GM23248 (cell line): ENCODE results near the gene ONECUT2. TPM values are rescaled to one million over a fixed set of nuclear protein-coding genes. Genes with fewer than 3 reads are reported as not detected.

Experiments
- DNase-seq: peaks from one replicate; pipeline ENCODE4 v3.0.0-alpha.2; 2015
- H2AFZ ChIP-seq: fragments of 200-600 bp; sonication (generic); 2 replicates; pipeline ENCODE4 v1.6.1; 2016; ENCODE audit warnings: antibody characterized with exemption
- H3F3A ChIP-seq: fragments of 200-600 bp; sonication (generic); 2 replicates; pipeline ENCODE4 v1.6.1; 2016; ENCODE audit warnings: mild to moderate bottlenecking, antibody characterized with exemption, mixed run types; ENCODE audit not compliant: insufficient read depth
- H3K27ac ChIP-seq: fragments of 200-600 bp; sonication (generic); 2 replicates; pipeline ENCODE4 v1.5.1; 2016; ENCODE audit warnings: mild to moderate bottlenecking
- H3K27me3 ChIP-seq: fragments of 200-600 bp; sonication (generic); replicated peaks from 2 replicates; pipeline ENCODE4 v1.6.1; 2016; ENCODE audit warnings: mild to moderate bottlenecking; ENCODE audit not compliant: insufficient read depth
- H3K36me3 ChIP-seq: fragments of 200-600 bp; sonication (generic); 2 replicates; pipeline ENCODE4 v1.6.1; 2016; ENCODE audit warnings: low read depth, mild to moderate bottlenecking
- H3K4me1 ChIP-seq: fragments of 200-600 bp; sonication (generic); 2 replicates; pipeline ENCODE4 v1.6.1; 2016; ENCODE audit warnings: mild to moderate bottlenecking; ENCODE audit not compliant: insufficient read depth
- H3K4me2 ChIP-seq: fragments of 200-600 bp; sonication (generic); one replicate; pipeline ENCODE4 v1.6.1; 2016; ENCODE audit warnings: mild to moderate bottlenecking; ENCODE audit not compliant: unreplicated experiment
- H3K4me3 ChIP-seq: fragments of 200-600 bp; sonication (generic); 2 replicates; pipeline ENCODE4 v1.5.1; 2016; ENCODE audit warnings: mild to moderate bottlenecking
- H3K79me2 ChIP-seq: fragments of 200-600 bp; sonication (generic); 2 replicates; pipeline ENCODE4 v1.6.1; 2016; ENCODE audit warnings: mild to moderate bottlenecking; ENCODE audit not compliant: insufficient read depth
- H3K9ac ChIP-seq: fragments of 200-600 bp; sonication (generic); 2 replicates; pipeline ENCODE4 v1.6.1; 2016; ENCODE audit warnings: mild to moderate bottlenecking
- H3K9me2 ChIP-seq: fragments of 200-600 bp; sonication (generic); 2 replicates; pipeline ENCODE4 v1.6.1; 2016; ENCODE audit warnings: mixed run types, mild to moderate bottlenecking, moderate library complexity; ENCODE audit not compliant: insufficient read depth
- H3K9me3 ChIP-seq: fragments of 200-600 bp; sonication (generic); one replicate; pipeline ENCODE4 v1.6.1; 2017; ENCODE audit warnings: low read depth
- H4K20me1 ChIP-seq: fragments of 200-600 bp; sonication (generic); 2 replicates; pipeline ENCODE4 v1.6.0; 2016; ENCODE audit not compliant: insufficient read depth
- EZH2 ChIP-seq: fragments of 200-600 bp; sonication (generic); IDR thresholded peaks from 2 replicates; pipeline ENCODE4 v1.6.1; 2018; ENCODE audit warnings: antibody characterized with exemption, mild to moderate bottlenecking; ENCODE audit not compliant: insufficient read depth, poor library complexity, severe bottlenecking
- EZH2phosphoT487 ChIP-seq: fragments of 200-600 bp; sonication (generic); IDR thresholded peaks from 2 replicates; pipeline ENCODE4 v1.6.1; 2018; ENCODE audit warnings: antibody characterized with exemption, moderate library complexity, mild to moderate bottlenecking, low read depth; ENCODE audit not compliant: insufficient read depth
- WGBS, 2 experiments: methylation state at CpG; one replicate each; pipeline ENCODE4 v1.1.6; 2015 to 2017; ENCODE audit warnings: low lambda C conversion rate in 2 of 2, low coverage in 1 of 2; ENCODE audit errors: missing lambda C conversion rate in 2 of 2; 5-methylcytosine and 5-hydroxymethylcytosine counted together
- in situ Hi-C: fragments of 300-500 bp; cut with MboI; formaldehyde crosslinking; loops from 2 replicates; pipeline ENCODE4 v1.15.0; 2020
- polyA plus RNA-seq: library from polyadenylated mRNA; unstranded; fragments of >200 nt; fragmentation: Nextera tagmentation; extraction: Ambion mirVana; gene quantifications from 2 replicates; pipeline ENCODE4 v1.2.1, GENCODE V29; 2016
- total RNA-seq: library from RNA; depleted of rRNA; stranded (reverse); fragments of >200 nt; shearing (Covaris generic); gene quantifications from 2 replicates; pipeline ENCODE4 v1.2.3, GENCODE V29; 2014

Gene ONECUT2
- total and polyA plus RNA-seq, 2 experiments from 2014 or later: 0.01 TPM; not detected in 1

GRCh38 chr18:57438743-57439608 lies 3.8 kb downstream of the ONECUT2 start:
- Histone ChIP-seq H3K36me3 (no peaks in the 10 kb centered on the region), H2AFZ (no peak overlapping the region), H3K4me1 (peaks cover 6% of the 10 kb centered on the region), H4K20me1 (no peaks in the 10 kb centered on the region), H3K9me3 (no peaks in the 10 kb centered on the region), H3K27me3 (peaks cover 86% of the 10 kb centered on the region), H3K27ac (no peak overlapping the region), H3K9me2 (no peaks in the 10 kb centered on the region), H3K4me3 (peak overlapping the region; percentile 55; the same call in 1 of the 2 replicates), H3K9ac (no peak overlapping the region), H3K4me2 (peak overlapping the region; percentile 60), H3K79me2 (no peaks in the 10 kb centered on the region), H3F3A (no peaks in the 10 kb centered on the region)
- in situ Hi-C loops: loop anchor here (25.0 kb wide), 1 partner anchor 577 kb away; no protein-coding TSS in a partner anchor
- peak; percentile 81 for TF ChIP-seq EZH2
- TF ChIP-seq EZH2phosphoT487: no peak; the same call in none of the 2 replicates
- DNase-seq: no peak
- WGBS, 2 experiments: 4 to 5% methylated on average over 31 of the region's 31 CpGs

DNA sequence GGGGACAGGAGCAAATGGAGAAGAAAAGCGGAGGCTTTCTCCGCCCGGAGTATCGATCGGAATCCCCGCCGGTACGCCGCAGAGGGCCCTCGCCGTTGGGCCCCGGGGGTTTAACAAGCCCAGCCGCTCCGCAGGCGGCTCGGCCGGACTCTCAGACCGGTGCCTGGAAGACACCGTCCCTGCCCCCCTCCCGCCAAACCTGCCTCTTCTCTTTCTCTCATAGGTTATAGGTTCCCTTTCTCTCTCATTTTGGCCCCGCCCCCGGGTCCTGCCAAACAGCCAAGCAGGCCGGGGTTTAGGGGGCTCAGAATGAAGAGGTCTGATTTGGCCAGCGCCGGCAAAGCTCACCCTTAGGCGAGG lies 4.4 kb downstream of the ONECUT2 start:
- Histone ChIP-seq H3K9ac (no peak overlapping the region), H3K79me2 (no peaks in the 10 kb centered on the region), H3K4me1 (peaks cover 6% of the 10 kb centered on the region), H2AFZ (no peak overlapping the region), H3K9me3 (no peaks in the 10 kb centered on the region), H3F3A (no peaks in the 10 kb centered on the region), H3K36me3 (no peaks in the 10 kb centered on the region), H3K27ac (no peak overlapping the region), H3K9me2 (no peaks in the 10 kb centered on the region), H3K4me2 (no peak overlapping the region), H3K27me3 (peaks cover 85% of the 10 kb centered on the region), H3K4me3 (no peak overlapping the region), H4K20me1 (no peaks in the 10 kb centered on the region)
- 6 to 7% methylated on average over 23 to 26 of the region's 26 CpGs for WGBS, 2 experiments
- in situ Hi-C loops: loop anchor here (25.0 kb wide), 1 partner anchor 577 kb away; no protein-coding TSS in a partner anchor
- no peak for DNase-seq
- TF ChIP-seq EZH2phosphoT487: peak; percentile 57; the same call in 1 of the 2 replicates
- peak; percentile 1 for TF ChIP-seq EZH2

DNA sequence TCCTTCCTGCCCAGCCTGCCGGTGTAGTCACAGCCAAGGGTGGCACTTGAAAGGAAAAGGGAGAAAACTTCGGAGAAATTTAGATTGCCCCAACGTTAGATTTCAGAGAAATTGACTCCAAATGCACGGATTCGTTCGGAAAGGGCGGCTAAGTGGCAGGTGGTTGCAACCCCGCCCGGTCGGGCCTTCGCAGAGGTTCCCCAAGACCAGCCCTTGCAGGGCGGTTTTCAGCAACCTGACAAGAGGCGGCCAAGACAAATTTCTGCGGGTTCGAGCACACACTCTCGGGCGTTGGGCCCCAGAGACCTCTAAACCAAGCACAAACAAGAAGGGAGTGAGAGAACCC lies 4.8 kb downstream of the ONECUT2 start:
- WGBS, 2 experiments: 14 to 16% methylated on average over 17 of the region's 17 CpGs

DNA sequence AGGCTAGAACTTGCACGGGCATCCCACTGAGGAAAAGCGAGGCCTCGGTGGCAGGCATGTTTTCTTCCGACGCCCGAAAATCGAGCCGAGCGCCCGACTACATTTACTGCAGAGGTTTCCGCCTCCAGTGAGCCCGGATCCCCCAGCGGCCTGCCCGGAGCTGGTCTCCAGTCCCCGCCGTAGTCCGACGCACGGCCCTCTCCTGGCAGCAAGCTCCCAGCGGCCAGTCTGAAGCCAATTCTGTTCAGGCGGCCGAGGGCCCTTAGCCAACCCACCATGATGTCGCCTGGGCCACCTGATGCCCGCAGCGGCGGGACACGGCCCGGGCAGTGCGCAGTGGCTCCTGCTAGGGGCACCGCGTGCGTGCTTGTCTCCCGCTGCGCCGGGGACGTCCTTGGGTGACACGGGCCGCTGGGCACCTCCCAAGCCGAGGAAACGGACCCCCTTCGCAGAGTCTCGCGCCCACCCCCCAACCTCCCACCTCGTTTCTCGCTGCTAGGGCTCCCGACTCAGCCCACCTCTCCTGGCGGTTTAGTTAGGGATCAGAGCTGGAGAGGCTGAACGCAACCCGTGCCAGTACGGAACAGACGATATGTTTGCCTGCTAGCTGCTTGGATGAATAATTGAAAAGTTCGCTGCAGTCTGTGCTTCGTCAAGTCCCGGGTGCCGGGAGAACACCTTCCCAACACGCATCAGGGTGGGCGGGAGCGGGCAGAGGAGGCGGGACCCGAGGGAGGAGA lies 5.3 kb downstream of the ONECUT2 start:
- in situ Hi-C loops: loop anchor here (25.0 kb wide), 1 partner anchor 578 kb away; no protein-coding TSS in a partner anchor
- H3K4me2 ChIP-seq: no peak overlapping the region
- no peak for DNase-seq

More for the DNA sequence above, 4.8 kb downstream of the ONECUT2 start:
- no peak overlapping the region for H3K4me3 ChIP-seq
- peak; percentile 42 for TF ChIP-seq EZH2
- TF ChIP-seq EZH2phosphoT487: no peak; the same call in 1 of the 2 replicates
- H3K9me3 ChIP-seq: no peaks in the 10 kb centered on the region
- H3F3A ChIP-seq: no peaks in the 10 kb centered on the region
- in situ Hi-C loops: loop anchor here (25.0 kb wide), 1 partner anchor 578 kb away; no protein-coding TSS in a partner anchor
- H3K4me1 ChIP-seq: peaks cover 6% of the 10 kb centered on the region
- H3K9me2 ChIP-seq: no peaks in the 10 kb centered on the region
- H2AFZ ChIP-seq: no peak overlapping the region
- no peaks in the 10 kb centered on the region for H4K20me1 ChIP-seq
- H3K9ac ChIP-seq: no peak overlapping the region
- H3K27me3 ChIP-seq: peaks cover 84% of the 10 kb centered on the region
- no peaks in the 10 kb centered on the region for H3K36me3 ChIP-seq
- H3K4me2 ChIP-seq: no peak overlapping the region
- no peaks in the 10 kb centered on the region for H3K79me2 ChIP-seq
- no peak for DNase-seq
- no peak overlapping the region for H3K27ac ChIP-seq

More for the DNA sequence above, 5.3 kb downstream of the ONECUT2 start:
- no peaks in the 10 kb centered on the region for H3K9me2 ChIP-seq
- H3F3A ChIP-seq: no peaks in the 10 kb centered on the region
- no peaks in the 10 kb centered on the region for H3K9me3 ChIP-seq
- H2AFZ ChIP-seq: no peak overlapping the region
- WGBS, 2 experiments: 6 to 9% methylated on average over 39 to 44 of the region's 60 CpGs
- no peaks in the 10 kb centered on the region for H4K20me1 ChIP-seq
- no peak overlapping the region for H3K9ac ChIP-seq
- H3K27me3 ChIP-seq: peaks cover 89% of the 10 kb centered on the region
- peak; percentile 86 for TF ChIP-seq EZH2
- no peak for TF ChIP-seq EZH2phosphoT487
- H3K4me1 ChIP-seq: peaks cover 6% of the 10 kb centered on the region
- H3K4me3 ChIP-seq: no peak overlapping the region
- H3K79me2 ChIP-seq: no peaks in the 10 kb centered on the region
- no peaks in the 10 kb centered on the region for H3K36me3 ChIP-seq
- no peak overlapping the region for H3K27ac ChIP-seq
